Naive thymus-derived CD4-positive, alpha-beta T cell (primary cell): ENCODE data around the gene ASPG. TPM values are rescaled to one million over a fixed set of nuclear protein-coding genes. Genes with fewer than 3 reads are reported as not detected.
"Not testable (repeated sequence)": the region's sequence is repeated elsewhere in the genome, so short reads cannot be mapped to it uniquely, and the experiment has no call there.

Experiments
- ATAC-seq: fragments of 150-1000 bp; cut with Tn5 transposase; 2 replicates; pipeline ENCODE4 v1.10.0; 2021; ENCODE audit warnings: mild to moderate bottlenecking, moderate library complexity
- CTCF ChIA-PET: fragments of 350-600 bp; sonication (Branson Sonifier 250); formaldehyde crosslinking; loops from one replicate; lab custom pipeline; 2021; ENCODE audit warnings: antibody characterized with exemption; lab: Charles Lee
- POLR2A ChIA-PET: fragments of 350-600 bp; sonication (Branson Sonifier 250); formaldehyde crosslinking; loops from one replicate; lab custom pipeline; 2021; ENCODE audit warnings: antibody characterized with exemption, inconsistent platforms; lab: Charles Lee
- DNase-seq, 9 donors: peaks; one replicate each; pipeline versions ENCODE4 v3.0.0 to v3.0.0-alpha.2; 2020 to 2022; ENCODE audit warnings: mixed read lengths in 1 of 9
- H3K27ac ChIP-seq: one replicate; pipeline ENCODE4 v1.7.0; 2013; ENCODE audit warnings: mild to moderate bottlenecking, low read depth, low read length, moderate library complexity
- H3K27me3 ChIP-seq, 2 donors: one replicate each; pipeline ENCODE4 v1.7.0; 2013; ENCODE audit warnings: low read length in 2 of 2, mild to moderate bottlenecking in 2 of 2, moderate library complexity in 2 of 2; ENCODE audit not compliant: control insufficient read depth in 2 of 2, insufficient read depth in 2 of 2
- H3K36me3 ChIP-seq, 3 experiments: 1 replicate in 2 of 3; 2 replicates in 1 of 3; pipeline ENCODE4 v1.7.0; 2013; ENCODE audit warnings: low read length in 3 of 3, mild to moderate bottlenecking in 3 of 3, moderate library complexity in 1 of 3; ENCODE audit not compliant: insufficient read depth in 3 of 3, control insufficient read depth in 2 of 3
- H3K4me1 ChIP-seq, 2 donors: one replicate each; pipeline ENCODE4 v1.7.0; 2013; ENCODE audit warnings: low read length in 2 of 2, mild to moderate bottlenecking in 2 of 2, moderate library complexity in 1 of 2; ENCODE audit not compliant: control insufficient read depth in 2 of 2, insufficient read depth in 2 of 2
- H3K4me3 ChIP-seq: 2 replicates; pipeline ENCODE4 v1.7.0; 2013; ENCODE audit warnings: mild to moderate bottlenecking, low read length
- H3K9me3 ChIP-seq, 3 experiments: 1 replicate in 2 of 3; 2 replicates in 1 of 3; pipeline ENCODE4 v1.7.0; 2013; ENCODE audit warnings: low read length in 3 of 3; ENCODE audit not compliant: control insufficient read depth in 2 of 3
- H3K27ac Mint-ChIP-seq, 9 donors: one replicate each; pipeline ENCODE4 v1.8.0; 2020 to 2022; ENCODE audit warnings: mixed read lengths in 9 of 9, mild to moderate bottlenecking in 8 of 9, moderate library complexity in 5 of 9, inconsistent platforms in 2 of 9
- H3K27me3 Mint-ChIP-seq, 5 donors: one replicate each; pipeline ENCODE4 v1.8.0; 2021 to 2022; ENCODE audit warnings: mixed read lengths in 5 of 5, mild to moderate bottlenecking in 1 of 5
- H3K36me3 Mint-ChIP-seq, 5 donors: one replicate each; pipeline ENCODE4 v1.8.0; 2020 to 2022; ENCODE audit warnings: mixed read lengths in 5 of 5, mild to moderate bottlenecking in 3 of 5, inconsistent platforms in 1 of 5
- H3K4me1 Mint-ChIP-seq, 7 donors: one replicate each; pipeline ENCODE4 v1.8.0; 2020 to 2022; ENCODE audit warnings: mixed read lengths in 7 of 7, mild to moderate bottlenecking in 3 of 7, inconsistent platforms in 1 of 7
- H3K4me3 Mint-ChIP-seq, 10 donors: one replicate each; pipeline ENCODE4 v1.8.0; 2020 to 2022; ENCODE audit warnings: mild to moderate bottlenecking in 10 of 10, mixed read lengths in 10 of 10, moderate library complexity in 6 of 10, inconsistent platforms in 2 of 10
- H3K9me3 Mint-ChIP-seq, 11 donors: one replicate each; pipeline ENCODE4 v1.8.0; 2020 to 2022; ENCODE audit warnings: mixed read lengths in 11 of 11, mild to moderate bottlenecking in 4 of 11, inconsistent platforms in 1 of 11, moderate library complexity in 1 of 11
- intact Hi-C, 2 donors: fragments of 100-400 bp; cut with micrococcal nuclease; formaldehyde crosslinking; loops; one replicate each; pipeline ENCODE4 v1.15.1; 2023
- polyA plus RNA-seq, 2 donors: library from polyadenylated mRNA; unstranded; fragments of 300-500 nt; fragmentation: Illumina TruSeq; gene quantifications; one replicate each; pipeline ENCODE4 v1.2.3, GENCODE V29; 2021
- total RNA-seq, 6 experiments: library from RNA in 5 of 6; stranded (reverse) in 5 of 6; gene quantifications; 1 replicate in 5 of 6; 2 replicates in 1 of 6; pipeline ENCODE4 v1.2.3 and lab custom pipeline; 2021 to 2026

Gene ASPG
- total and polyA plus RNA-seq, 7 experiments from 2014 or later = 0.11 to 0.38 TPM; not detected in 5

GRCh38 chr14:104150136-104151025 is 64.9 kb downstream of the ASPG start:
- no peaks in the 10 kb centered on the region for H3K9me3 ChIP-seq
- no peaks in the 10 kb centered on the region for H3K36me3 ChIP-seq
- DNase-seq (no peak), ATAC-seq (no peak)
- Mint-ChIP-seq H3K27me3 (peaks cover 0 to 4% (median 0%) of the 10 kb centered on the region in 5 donors), H3K36me3 (no peaks in the 10 kb centered on the region), H3K27ac (no peak overlapping the region), H3K9me3 (no peaks in the 10 kb centered on the region), H3K4me3 (no peak overlapping the region), H3K4me1 (no peaks in the 10 kb centered on the region)
- no peak overlapping the region for H3K4me3 ChIP-seq
- H3K27me3 ChIP-seq = no peaks in the 10 kb centered on the region
- no peak overlapping the region for H3K27ac ChIP-seq
- ChIA-PET CTCF (interaction anchor here (0.6 kb wide), 1 partner anchor 22 kb away, joined by 3 read pairs; no protein-coding TSS in a partner anchor), POLR2A (no interaction called here)
- intact Hi-C loops = no loop called here
- no peaks in the 10 kb centered on the region for H3K4me1 ChIP-seq

GRCh38 chr14:104151026-104151381 is 65.5 kb downstream of the ASPG start:
- H3K4me1 ChIP-seq = no peaks in the 10 kb centered on the region
- no peaks in the 10 kb centered on the region for H3K36me3 Mint-ChIP-seq
- no peaks in the 10 kb centered on the region for H3K27me3 ChIP-seq
- no peak overlapping the region for H3K27ac Mint-ChIP-seq
- H3K27me3 Mint-ChIP-seq = peaks cover 0 to 4% (median 0%) of the 10 kb centered on the region in 5 donors
- no peaks in the 10 kb centered on the region for H3K4me1 Mint-ChIP-seq
- DNase-seq (no peak), ATAC-seq (no peak)
- H3K4me3 ChIP-seq = no peak overlapping the region
- H3K27ac ChIP-seq = no peak overlapping the region
- H3K36me3 ChIP-seq = no peaks in the 10 kb centered on the region
- ChIA-PET POLR2A (no interaction called here), CTCF (no interaction called here)
- H3K9me3 Mint-ChIP-seq = peaks cover 0 to under 1% (median 0%) of the 10 kb centered on the region in 11 donors
- intact Hi-C loops = no loop called here
- no peaks in the 10 kb centered on the region for H3K9me3 ChIP-seq
- peak overlapping the region in 1 of 10 donors; percentile 26 for H3K4me3 Mint-ChIP-seq

GRCh38 chr14:104151566-104152245 is 66.2 kb downstream of the ASPG start:
- ATAC-seq (no peak), DNase-seq (no peak)
- Mint-ChIP-seq H3K4me1 (no peaks in the 10 kb centered on the region), H3K27me3 (peaks cover 0 to 4% (median 0%) of the 10 kb centered on the region in 5 donors), H3K27ac (no peak overlapping the region), H3K9me3 (peaks cover 0 to 2% (median 0%) of the 10 kb centered on the region in 11 donors), H3K36me3 (no peaks in the 10 kb centered on the region), H3K4me3 (no peak overlapping the region)
- intact Hi-C loops = no loop called here
- Histone ChIP-seq H3K27ac (no peak overlapping the region), H3K4me1 (no peaks in the 10 kb centered on the region), H3K36me3 (no peaks in the 10 kb centered on the region), H3K9me3 (no peaks in the 10 kb centered on the region), H3K27me3 (no peaks in the 10 kb centered on the region), H3K4me3 (no peak overlapping the region)
- ChIA-PET POLR2A (no interaction called here), CTCF (no interaction called here)

- Mint-ChIP-seq H3K4me3 (no peak overlapping the region), H3K4me1 (no peaks in the 10 kb centered on the region), H3K36me3 (no peaks in the 10 kb centered on the region), H3K9me3 (peaks cover 0 to 2% (median 0%) of the 10 kb centered on the region in 11 donors), H3K27ac (no peak overlapping the region), H3K27me3 (peaks cover 0 to 4% (median 0%) of the 10 kb centered on the region in 5 donors)
- H3K4me3 ChIP-seq = no peak overlapping the region
- H3K27me3 ChIP-seq = no peaks in the 10 kb centered on the region
- H3K4me1 ChIP-seq = no peaks in the 10 kb centered on the region
- intact Hi-C loops = no loop called here
- no peak overlapping the region for H3K27ac ChIP-seq
- H3K9me3 ChIP-seq = no peaks in the 10 kb centered on the region
- POLR2A ChIA-PET = no interaction called here
- CTCF ChIA-PET = no interaction called here
- H3K36me3 ChIP-seq = no peaks in the 10 kb centered on the region
- no peak for DNase-seq
- no peak for ATAC-seq
Measured at GRCh38 chr14:104152246-104152575, 66.7 kb downstream of the ASPG start.

- Histone ChIP-seq H3K27ac (no peak overlapping the region), H3K4me3 (no peak overlapping the region), H3K9me3 (no peaks in the 10 kb centered on the region), H3K36me3 (no peaks in the 10 kb centered on the region), H3K27me3 (no peaks in the 10 kb centered on the region), H3K4me1 (no peaks in the 10 kb centered on the region)
- Mint-ChIP-seq H3K9me3 (peaks cover 0 to 2% (median 0%) of the 10 kb centered on the region in 11 donors), H3K4me1 (no peaks in the 10 kb centered on the region), H3K27me3 (peaks cover 0 to 4% (median 0%) of the 10 kb centered on the region in 5 donors), H3K27ac (no peak overlapping the region), H3K4me3 (no peak overlapping the region), H3K36me3 (no peaks in the 10 kb centered on the region)
- no peak for ATAC-seq
- DNase-seq = no peak
- intact Hi-C loops = no loop called here
- POLR2A ChIA-PET = no interaction called here
- CTCF ChIA-PET = no interaction called here
Measured at GRCh38 chr14:104152686-104153393, 67.3 kb downstream of the ASPG start.

- H3K36me3 ChIP-seq, H3K27me3 ChIP-seq, CTCF ChIA-PET, H3K4me3 Mint-ChIP-seq, H3K27ac Mint-ChIP-seq, POLR2A ChIA-PET, ATAC-seq, H3K4me3 ChIP-seq, H3K9me3 Mint-ChIP-seq, DNase-seq, H3K9me3 ChIP-seq, H3K4me1 ChIP-seq, H3K36me3 Mint-ChIP-seq, H3K4me1 Mint-ChIP-seq, H3K27me3 Mint-ChIP-seq, intact Hi-C loops, H3K27ac ChIP-seq: not testable (repeated sequence)
Measured at GRCh38 chr14:104153394-104153755, 67.9 kb downstream of the ASPG start.
